HG02840 (cell line): Measurements from ENCODE around the gene TRIM58.

Experiments
- ATAC-seq: cut with Tn5 transposase; IDR thresholded peaks from one replicate; pipeline ENCODE4 v1.9.1; 2021; ENCODE audit warnings: mild to moderate bottlenecking, moderate library complexity, moderate number of reproducible peaks; ENCODE audit not compliant: unreplicated experiment, low FRiP score

TRIM58 gene

DNA sequence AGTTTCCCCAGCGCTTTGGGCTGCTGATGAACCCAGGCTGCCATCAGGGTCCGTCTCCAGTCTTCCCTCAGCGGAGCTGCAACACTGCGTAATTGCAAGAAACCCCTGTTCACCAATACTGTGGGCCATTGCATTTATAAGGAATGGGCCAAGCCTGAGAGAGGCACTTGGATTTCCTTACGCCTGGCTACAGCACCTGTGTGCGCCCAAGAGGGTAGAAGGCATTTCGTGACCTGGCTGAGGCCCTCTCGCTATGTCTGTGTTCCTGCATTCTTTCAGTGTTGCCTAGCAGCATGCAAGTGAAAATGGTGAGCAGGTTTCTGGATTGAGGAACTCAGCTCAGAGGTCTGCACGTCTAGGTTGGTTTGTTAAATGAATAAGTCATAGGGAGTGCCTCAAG is 26.4 kb downstream of the TRIM58 start:
- ATAC-seq = no peak

DNA sequence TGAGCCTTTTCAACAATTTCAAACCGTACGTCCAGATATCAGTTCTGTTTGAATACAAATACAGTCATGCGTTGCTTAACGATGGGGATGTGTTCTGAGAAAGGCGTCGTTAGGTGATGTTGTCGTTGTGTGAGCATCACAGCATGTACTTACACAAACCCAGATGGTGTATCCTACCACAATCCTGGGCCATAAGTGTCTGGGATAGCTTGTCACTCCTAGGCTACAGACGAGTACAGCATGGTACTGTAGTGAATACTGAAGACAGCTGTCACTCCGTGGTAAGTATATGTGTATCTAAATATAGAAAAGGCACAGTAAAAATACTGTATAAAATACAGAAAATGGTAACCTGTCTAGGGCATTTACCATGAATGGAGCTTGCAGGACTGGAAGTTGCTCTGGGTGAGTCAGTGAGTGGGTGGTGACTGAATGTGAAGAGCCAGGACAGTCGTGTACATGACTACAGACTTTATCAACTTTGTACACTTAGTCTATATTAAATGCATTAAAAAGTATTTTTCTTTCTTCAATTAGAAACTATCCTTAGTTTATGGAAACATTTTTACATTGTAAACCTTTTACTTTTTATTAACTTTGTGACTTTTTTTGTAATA is 27.9 kb downstream of the TRIM58 start:
- no peak for ATAC-seq

DNA sequence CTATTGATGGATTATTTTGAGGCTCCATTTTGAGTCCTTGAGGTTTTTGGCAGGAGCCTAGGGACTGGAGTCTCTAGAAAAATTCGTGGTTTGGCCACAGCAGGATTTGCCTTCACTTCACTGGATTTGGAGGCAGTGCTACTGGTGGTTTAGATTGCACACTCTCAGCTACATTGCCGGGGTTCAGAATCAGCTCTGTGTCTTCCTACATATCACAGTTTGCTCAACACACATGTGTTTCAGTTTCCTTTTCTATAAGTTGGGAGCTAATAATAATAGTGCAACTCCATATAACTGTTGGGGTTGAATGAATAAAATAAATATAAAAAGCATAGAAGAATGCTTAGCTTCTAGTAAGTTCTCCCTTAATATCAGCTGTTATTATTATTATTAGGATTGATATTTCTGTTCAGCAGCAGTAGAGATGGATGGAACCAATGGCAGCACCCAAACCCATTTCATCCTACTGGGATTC is 38.2 kb downstream of the TRIM58 start, which contains the start of gene OR2W3:
Gene OR2W3, plus strand, starts transcription at position 425 of the 475 bp plus-strand sequence. Its CDS starts 0 bp downstream, at position 425.
- ATAC-seq = no peak

DNA sequence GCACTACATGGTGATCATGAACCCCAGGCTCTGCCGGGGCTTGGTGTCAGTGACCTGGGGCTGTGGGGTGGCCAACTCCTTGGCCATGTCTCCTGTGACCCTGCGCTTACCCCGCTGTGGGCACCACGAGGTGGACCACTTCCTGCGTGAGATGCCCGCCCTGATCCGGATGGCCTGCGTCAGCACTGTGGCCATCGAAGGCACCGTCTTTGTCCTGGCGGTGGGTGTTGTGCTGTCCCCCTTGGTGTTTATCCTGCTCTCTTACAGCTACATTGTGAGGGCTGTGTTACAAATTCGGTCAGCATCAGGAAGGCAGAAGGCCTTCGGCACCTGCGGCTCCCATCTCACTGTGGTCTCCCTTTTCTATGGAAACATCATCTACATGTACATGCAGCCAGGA is 39.0 kb downstream of the TRIM58 start:
- ATAC-seq = no peak

DNA sequence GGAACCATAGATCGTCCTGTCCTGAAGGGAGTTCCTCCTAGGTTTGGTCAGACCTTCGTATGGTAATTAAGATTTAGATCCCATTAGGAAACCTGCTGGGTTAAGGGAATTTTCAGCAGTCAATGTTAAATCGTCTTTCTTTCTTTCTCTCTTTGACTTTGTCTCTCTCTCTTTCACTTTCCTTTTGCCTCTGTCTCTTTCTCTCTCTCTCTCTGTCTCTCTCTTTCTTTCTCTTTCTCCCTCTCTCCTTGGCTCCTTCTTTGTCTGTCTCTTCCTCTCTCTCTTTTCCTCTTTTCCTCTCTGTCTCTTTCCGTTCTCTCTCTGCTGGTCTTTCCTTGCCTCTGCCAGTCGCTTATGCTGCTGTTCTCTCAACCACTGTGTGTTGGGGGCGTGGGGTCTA is 47.1 kb downstream of the TRIM58 start:
- ATAC-seq = no peak

DNA sequence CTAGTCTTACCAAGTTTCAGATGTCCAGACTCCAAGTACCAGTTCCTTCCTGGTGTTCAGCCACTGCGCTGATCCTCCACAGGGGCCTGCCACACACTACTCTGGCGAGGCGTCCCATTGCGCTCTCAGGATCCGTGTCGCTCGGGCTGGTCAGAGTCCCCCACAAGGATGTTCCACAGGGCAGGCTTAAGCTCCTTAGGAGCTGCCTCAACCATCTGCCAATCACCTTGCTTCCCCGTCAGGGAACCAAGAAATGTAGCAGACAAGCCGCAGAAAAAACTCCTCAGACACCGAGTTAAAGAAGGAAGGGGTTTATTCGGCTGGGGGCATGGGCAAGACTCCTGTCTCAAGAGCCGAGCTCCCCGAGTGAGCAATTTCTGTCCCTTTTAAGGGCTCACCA is 48.2 kb downstream of the TRIM58 start:
- ATAC-seq = no peak

DNA sequence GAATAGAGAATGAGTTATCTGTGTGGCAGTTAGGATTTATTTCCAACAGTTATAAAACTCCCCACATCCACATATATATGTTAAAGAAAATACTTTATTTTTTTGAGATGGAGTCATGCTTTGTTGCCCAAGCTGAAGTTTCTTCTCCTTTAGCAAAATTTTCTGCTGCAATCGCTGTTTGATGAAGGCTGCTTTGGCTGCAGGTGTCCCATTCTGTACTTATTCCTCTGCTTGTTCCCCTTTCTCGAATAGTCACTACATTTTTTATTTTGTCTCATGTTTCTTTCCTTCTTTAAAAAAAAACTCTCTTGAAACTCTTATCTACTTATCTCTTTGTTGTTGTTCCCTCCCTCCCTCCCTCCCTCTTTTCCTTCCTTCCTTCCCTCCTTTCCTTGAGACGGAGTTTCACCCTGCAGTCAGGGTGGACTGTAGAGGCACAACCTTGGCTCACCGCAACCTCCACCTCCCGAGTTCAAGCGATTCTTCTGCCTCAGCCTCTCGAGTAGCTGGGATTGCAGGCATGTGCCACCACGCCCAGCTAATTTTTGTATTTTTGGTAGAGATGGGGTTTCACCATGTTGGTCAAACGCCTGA is 49.0 kb downstream of the TRIM58 start:
- no peak for ATAC-seq

DNA sequence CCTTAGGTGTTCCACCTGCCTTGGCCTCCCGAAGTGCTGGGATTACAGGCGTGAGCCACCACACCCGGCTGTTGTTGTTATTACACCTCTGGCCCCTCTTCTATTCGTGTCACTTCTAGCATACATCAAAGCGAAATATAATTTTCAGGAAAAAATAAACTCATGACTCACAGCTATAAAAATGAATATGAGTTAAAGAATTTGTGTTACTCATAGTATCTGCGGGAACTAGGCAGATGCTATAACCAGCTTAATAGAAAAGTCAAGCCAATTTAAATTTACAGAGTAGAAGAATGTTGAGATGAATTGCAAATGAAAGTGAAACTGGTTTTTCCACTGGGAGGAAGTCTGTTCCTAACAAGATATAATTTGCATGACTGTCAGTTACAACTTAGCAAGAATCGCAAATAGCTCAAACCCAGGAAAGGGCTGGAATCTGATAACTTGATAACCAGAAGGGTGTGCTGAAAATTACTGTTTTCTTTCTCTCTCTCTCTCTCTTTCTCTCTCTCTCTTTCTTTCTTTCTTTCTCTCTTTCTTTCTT is 49.6 kb downstream of the TRIM58 start:
- ATAC-seq = no peak

DNA sequence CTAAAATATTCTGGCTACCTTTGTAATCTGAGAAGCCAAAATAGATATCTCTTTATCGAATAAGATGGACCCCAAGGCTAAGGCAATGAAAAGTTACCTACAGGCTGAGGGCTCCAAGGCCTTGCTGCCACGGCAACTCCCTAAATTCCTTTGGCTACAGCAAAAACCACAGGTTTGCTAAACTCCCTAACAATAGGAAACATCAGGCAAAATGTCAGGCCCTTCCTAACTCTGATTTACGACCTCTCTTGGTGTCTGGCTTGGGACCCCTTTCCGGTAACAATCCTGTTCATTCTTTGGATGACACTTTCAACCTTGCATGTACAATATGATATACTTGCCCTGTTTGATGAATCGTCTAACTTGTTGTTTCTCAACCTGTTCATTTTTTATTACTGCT is 51.8 kb downstream of the TRIM58 start:
- no peak for ATAC-seq

DNA sequence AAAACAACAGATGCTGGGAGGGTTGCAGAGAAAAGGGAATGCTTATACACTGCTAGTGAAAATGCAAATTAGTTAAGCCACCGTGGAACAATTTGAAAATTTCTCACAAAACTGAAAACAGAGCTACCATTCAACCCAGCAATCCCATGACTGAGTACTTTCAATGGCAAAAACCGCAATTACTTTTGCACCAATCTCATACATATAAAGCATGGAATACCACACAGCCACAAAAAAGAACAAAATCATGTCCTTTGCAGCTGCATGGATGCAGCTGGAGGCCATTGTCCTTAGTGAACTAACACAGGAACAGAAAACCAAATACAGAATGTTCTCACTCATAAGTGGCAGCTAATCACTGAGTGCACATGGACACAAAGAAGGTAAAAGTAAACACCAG is 56.8 kb downstream of the TRIM58 start:
- no peak for ATAC-seq

DNA sequence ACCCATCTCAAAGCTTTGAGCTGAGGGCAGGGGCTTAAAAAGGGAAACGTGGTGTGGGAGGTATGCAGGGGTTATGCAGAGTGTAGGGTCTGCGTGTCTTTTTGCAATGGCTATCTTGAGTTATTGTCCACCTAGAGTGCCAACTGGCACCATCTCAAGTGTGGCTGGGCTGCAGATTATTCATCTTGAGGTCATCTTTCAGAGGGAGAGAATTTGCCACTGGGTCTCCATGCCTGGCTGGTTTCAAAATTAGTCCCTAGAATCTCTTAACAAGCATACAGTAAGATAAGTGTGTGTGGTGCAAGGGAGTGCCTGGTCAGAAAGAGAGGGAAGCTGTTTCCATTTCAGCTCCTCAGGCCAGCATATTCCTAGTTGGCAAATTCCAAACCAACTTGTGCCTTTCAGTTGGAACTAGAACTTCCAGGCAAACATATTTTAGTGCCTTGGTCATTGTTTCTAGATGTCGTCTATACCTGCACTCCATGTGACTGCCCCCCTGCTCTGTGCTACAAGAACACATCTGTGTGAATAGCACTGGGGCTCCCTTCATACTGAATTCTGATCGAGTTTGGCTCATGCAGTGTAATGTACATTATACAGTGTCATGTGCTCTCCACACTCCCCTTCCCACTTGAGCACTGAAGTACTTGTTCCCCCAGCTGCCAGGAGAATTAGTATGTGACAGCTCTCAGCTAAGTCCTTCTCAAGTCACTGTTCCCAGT is 58.1 kb downstream of the TRIM58 start:
- ATAC-seq = no peak

DNA sequence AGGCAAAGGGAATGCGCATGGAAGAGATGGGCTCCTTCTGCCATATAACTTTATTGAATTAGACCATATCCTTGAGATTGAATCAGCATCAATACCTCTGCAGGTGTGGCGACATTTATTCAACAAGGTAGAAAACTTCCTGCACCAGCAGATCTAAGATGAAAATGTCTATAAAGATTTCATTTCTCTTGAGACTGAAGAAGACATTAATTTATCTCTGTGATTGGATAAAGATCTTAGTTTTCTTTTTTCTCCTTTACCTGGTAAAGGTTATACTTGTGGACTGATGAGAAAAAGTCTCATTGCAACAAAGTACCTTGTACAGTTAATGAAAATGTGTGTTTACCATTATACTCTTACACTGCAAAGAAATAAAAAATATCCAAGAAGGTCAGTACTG is 63.0 kb downstream of the TRIM58 start, which contains the start of gene OR2T8:
Gene OR2T8, plus strand, starts transcription at position 301 of the 400 bp plus-strand sequence. CDS start 766 bp downstream, outside the sequence.
- ATAC-seq = no peak

DNA sequence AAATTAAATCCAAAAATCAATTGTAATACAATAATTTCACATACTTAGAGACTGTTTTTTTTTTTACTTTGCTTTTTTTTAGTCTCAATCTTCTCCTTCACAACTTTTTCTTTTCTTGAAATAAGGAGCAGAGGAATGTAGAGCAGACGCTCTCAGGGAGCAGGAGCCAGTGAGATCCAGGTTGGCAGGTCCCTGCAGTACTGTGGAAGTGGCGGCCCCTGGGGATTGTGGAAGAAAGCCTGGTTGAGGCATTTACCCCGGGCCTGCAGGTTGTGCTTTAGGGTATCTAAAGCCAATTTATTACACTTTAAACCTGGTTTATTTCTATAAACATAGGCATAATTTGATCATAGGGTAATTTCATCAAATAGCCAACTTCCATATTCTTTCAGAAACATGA is 67.0 kb downstream of the TRIM58 start:
- no peak for ATAC-seq

DNA sequence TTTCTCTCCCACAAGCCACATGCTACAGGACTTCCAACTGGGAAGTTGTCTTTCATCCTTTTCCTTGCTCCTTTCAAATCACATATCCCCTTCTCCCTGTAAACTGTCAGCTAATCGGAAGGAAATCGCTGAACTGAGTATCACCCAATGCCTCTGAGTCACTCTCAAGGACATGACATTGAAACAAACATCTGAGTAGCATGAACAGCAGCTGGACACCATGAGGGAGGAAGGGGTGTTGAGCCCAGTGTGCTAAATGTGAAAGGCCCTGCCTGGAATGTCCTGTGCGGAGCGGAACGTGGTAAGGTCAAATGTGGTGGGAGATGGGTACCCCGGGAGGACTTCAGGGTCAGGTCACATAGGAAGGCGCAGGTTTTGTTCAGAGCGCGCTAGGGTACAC is 67.9 kb downstream of the TRIM58 start, which contains the start of gene OR2AJ1:
Gene OR2AJ1, plus strand, starts transcription at position 22 of the 400 bp plus-strand sequence. CDS start 8,880 bp downstream, outside the sequence.
- no peak for ATAC-seq
